ENCODE results near the gene OPHN1.

OPHN1 gene

GRCh38 chrX:68428431-68428830 is 4.9 kb downstream of the OPHN1 start:
- TF ChIP-seq CTCF (IDR thresholded peaks at IDR 0.05; ENCODE audit: low read depth, low read length), result no peak
- no peak overlapping the region for H3K4me3 ChIP-seq (ENCODE audit: low read depth, low read length)

GRCh38 chrX:68424719-68425118 is 8.6 kb downstream of the OPHN1 start:
- H3K4me3 ChIP-seq (ENCODE audit: low read depth, low read length), result no peak overlapping the region
- TF ChIP-seq CTCF (IDR thresholded peaks at IDR 0.05; ENCODE audit: low read depth, low read length), result no peak

GRCh38 chrX:68422478-68422877 is 10.8 kb downstream of the OPHN1 start:
- TF ChIP-seq CTCF (IDR thresholded peaks at IDR 0.05; ENCODE audit: low read depth, low read length), result no peak
- no peak overlapping the region for H3K4me3 ChIP-seq (ENCODE audit: low read depth, low read length)

GRCh38 chrX:68421636-68422035 is 11.7 kb downstream of the OPHN1 start:
- no peak for TF ChIP-seq CTCF (IDR thresholded peaks at IDR 0.05; ENCODE audit: low read depth, low read length)
- no peak overlapping the region for H3K4me3 ChIP-seq (ENCODE audit: low read depth, low read length)

- no peak overlapping the region for H3K4me3 ChIP-seq (ENCODE audit: low read depth, low read length)
- TF ChIP-seq CTCF (IDR thresholded peaks at IDR 0.05; ENCODE audit: low read depth, low read length), result no peak
These were observed 12.7 kb downstream of the OPHN1 start for GRCh38 chrX:68420559-68420958.

GRCh38 chrX:68419975-68420374 is 13.3 kb downstream of the OPHN1 start:
- no peak overlapping the region for H3K4me3 ChIP-seq (ENCODE audit: low read depth, low read length)

GRCh38 chrX:68417651-68418050 is 15.6 kb downstream of the OPHN1 start:
- no peak overlapping the region for H3K4me3 ChIP-seq (ENCODE audit: low read depth, low read length)
- no peak for TF ChIP-seq CTCF (IDR thresholded peaks at IDR 0.05; ENCODE audit: low read depth, low read length)

More at GRCh38 chrX:68419975-68420374, 13.3 kb downstream of the OPHN1 start:
- no peak for TF ChIP-seq CTCF (IDR thresholded peaks at IDR 0.05; ENCODE audit: low read depth, low read length)

Measured in WI38 (cell line).